ENCODE results near the gene PAPSS1. TPM values are rescaled to one million over a fixed set of nuclear protein-coding genes. Genes with fewer than 3 reads are reported as not detected.

Gene PAPSS1
- total and polyA plus RNA-seq, 10 of the 15 experiments (the other 5 are each of a cell fraction or from before 2014, with no cell fraction given) = 22.6 to 73.0 (median 30.6) TPM

DNA sequence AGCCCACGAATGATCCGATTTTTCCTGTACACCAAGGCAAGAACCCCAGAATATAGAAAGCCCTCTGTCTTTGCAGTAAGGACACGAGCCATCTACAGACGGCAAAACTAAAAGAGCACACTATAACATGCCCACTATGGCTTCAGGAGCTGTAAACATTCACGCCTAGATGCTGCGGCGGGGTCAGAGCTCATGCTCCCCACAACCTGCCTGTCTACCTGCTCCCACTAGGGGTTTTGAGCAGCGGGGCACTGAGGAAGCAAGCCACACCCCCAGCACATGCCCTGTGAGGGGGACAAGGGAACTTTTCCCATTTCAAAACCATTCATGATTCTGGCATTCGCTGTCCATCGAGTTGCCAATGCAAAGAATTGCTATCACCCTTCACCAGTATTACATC lies 144.8 kb downstream of the PAPSS1 start (continued):
- TF ChIP-seq ETV6 (conservative IDR thresholded peaks at IDR 0.05 in 1 of 2, IDR thresholded peaks at IDR 0.05 in 1 of 2; ENCODE audit: borderline replicate concordance in 1 of 2, low read depth in 1 of 2) = no peak
- TF ChIP-seq, protein P1, sequence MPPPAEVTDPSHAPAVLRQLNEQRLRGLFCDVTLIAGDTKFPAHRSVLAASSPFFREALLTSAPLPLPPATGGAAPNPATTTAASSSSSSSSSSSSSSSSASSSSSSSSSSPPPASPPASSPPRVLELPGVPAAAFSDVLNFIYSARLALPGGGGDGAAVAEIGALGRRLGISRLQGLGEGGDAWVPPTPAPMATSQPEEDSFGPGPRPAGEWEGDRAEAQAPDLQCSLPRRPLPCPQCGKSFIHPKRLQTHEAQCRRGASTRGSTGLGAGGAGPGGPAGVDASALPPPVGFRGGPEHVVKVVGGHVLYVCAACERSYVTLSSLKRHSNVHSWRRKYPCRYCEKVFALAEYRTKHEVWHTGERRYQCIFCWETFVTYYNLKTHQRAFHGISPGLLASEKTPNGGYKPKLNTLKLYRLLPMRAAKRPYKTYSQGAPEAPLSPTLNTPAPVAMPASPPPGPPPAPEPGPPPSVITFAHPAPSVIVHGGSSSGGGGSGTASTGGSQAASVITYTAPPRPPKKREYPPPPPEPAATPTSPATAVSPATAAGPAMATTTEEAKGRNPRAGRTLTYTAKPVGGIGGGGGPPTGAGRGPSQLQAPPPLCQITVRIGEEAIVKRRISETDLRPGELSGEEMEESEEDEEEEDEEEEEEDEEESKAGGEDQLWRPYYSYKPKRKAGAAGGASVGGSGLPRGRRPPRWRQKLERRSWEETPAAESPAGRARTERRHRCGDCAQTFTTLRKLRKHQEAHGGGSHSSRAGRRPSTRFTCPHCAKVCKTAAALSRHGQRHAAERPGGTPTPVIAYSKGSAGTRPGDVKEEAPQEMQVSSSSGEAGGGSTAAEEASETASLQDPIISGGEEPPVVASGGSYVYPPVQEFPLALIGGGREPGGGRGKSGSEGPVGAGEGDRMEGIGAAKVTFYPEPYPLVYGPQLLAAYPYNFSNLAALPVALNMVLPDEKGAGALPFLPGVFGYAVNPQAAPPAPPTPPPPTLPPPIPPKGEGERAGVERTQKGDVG (CRISPR knock-in tag; IDR thresholded peaks at IDR 0.05) = no peak
- no peak for TF ChIP-seq RCOR1 (conservative IDR thresholded peaks at IDR 0.05; ENCODE audit: low read depth, low read length)
- no peak for TF ChIP-seq ZNF274 (IDR thresholded peaks at IDR 0.05; ENCODE audit: insufficient read depth, insufficient read length)
- TF ChIP-seq, protein P2, sequence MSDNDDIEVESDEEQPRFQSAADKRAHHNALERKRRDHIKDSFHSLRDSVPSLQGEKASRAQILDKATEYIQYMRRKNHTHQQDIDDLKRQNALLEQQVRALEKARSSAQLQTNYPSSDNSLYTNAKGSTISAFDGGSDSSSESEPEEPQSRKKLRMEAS (IDR thresholded peaks at IDR 0.05; ENCODE audit: low read depth, low read length) = no peak
- no peak for TF ChIP-seq HDAC6 (IDR thresholded peaks at IDR 0.05; ENCODE audit: unreplicated experiment)
- TF ChIP-seq, protein P3, sequence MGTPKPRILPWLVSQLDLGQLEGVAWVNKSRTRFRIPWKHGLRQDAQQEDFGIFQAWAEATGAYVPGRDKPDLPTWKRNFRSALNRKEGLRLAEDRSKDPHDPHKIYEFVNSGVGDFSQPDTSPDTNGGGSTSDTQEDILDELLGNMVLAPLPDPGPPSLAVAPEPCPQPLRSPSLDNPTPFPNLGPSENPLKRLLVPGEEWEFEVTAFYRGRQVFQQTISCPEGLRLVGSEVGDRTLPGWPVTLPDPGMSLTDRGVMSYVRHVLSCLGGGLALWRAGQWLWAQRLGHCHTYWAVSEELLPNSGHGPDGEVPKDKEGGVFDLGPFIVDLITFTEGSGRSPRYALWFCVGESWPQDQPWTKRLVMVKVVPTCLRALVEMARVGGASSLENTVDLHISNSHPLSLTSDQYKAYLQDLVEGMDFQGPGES (IDR thresholded peaks at IDR 0.05) = no peak

DNA sequence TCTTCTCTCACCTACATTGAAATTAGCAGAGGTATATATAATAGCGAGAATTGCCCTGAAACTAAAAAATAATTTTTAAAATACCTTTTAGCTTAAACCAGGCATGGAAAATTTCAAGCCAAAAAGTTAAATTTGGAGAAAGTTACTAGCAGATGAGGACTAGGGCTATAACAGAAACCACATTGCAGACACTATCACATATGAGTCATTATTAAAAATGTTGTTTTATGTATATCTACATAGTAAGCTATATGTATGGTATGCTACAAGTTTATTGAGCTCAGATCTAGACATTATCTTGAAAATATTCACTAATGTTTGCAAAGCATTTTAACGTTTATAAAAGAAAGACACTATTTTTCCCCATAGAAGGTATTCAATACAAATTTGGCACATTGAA lies 147.8 kb downstream of the PAPSS1 start:
- Histone ChIP-seq H3K9ac (ENCODE audit: control insufficient read depth, insufficient read depth, low read length) (no peak overlapping the region), H2AFZ (ENCODE audit: control insufficient read depth, low read depth, low read length) (no peak overlapping the region), H3K79me2 (ENCODE audit: control insufficient read depth, insufficient read depth, low read length) (no peaks in the 10 kb centered on the region), H3K9me3 (replicated peaks; ENCODE audit: control insufficient read depth, insufficient read depth, low read length) (no peaks in the 10 kb centered on the region), H3K4me3 (no peak overlapping the region), H3K27ac (ENCODE audit: control insufficient read depth, insufficient read depth) (no peak overlapping the region), H4K20me1 (ENCODE audit: control insufficient read depth, insufficient read depth) (peaks cover 3% of the 10 kb centered on the region; the same call in 1 of the 2 replicates), H3K4me2 (ENCODE audit: control insufficient read depth, insufficient read depth) (no peak overlapping the region), H3K4me1 (ENCODE audit: control insufficient read depth, insufficient read depth, low read length) (no peaks in the 10 kb centered on the region), H3K27me3 (replicated peaks in 1 of 2; ENCODE audit: control insufficient read depth in 2 of 2, insufficient read depth in 2 of 2, low read length in 1 of 2) (no peaks in the 10 kb centered on the region), H3K36me3 (ENCODE audit: control insufficient read depth in 2 of 2, insufficient read depth in 2 of 2, low read length in 1 of 2) (no peaks in the 10 kb centered on the region)
- ChIA-PET CTCF (no interaction called here), SMC1A (ENCODE audit: uncharacterized antibody, unreplicated experiment) (no interaction called here), POLR2A (no interaction called here), RAD21 (ENCODE audit: unreplicated experiment) (no interaction called here)
- intact Hi-C loops (cut with micrococcal nuclease; ENCODE audit: unreplicated experiment) (no loop called here), in situ Hi-C loops (cut with MboI) (no loop called here)
- BruUV-seq (replicated peaks) = no TSS peak
- FAIRE-seq (no peak), DNase-seq (ENCODE audit: low read depth, low spot score) (no peak), ATAC-seq (no peak)
- WGBS (ENCODE audit: insufficient coverage, insufficient replicate concordance, low lambda C conversion rate, missing lambda C conversion rate) = 0% methylated on average over 2 of the region's 2 CpGs
- TF ChIP-seq, protein P4, sequence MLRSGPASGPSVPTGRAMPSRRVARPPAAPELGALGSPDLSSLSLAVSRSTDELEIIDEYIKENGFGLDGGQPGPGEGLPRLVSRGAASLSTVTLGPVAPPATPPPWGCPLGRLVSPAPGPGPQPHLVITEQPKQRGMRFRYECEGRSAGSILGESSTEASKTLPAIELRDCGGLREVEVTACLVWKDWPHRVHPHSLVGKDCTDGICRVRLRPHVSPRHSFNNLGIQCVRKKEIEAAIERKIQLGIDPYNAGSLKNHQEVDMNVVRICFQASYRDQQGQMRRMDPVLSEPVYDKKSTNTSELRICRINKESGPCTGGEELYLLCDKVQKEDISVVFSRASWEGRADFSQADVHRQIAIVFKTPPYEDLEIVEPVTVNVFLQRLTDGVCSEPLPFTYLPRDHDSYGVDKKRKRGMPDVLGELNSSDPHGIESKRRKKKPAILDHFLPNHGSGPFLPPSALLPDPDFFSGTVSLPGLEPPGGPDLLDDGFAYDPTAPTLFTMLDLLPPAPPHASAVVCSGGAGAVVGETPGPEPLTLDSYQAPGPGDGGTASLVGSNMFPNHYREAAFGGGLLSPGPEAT (IDR thresholded peaks at IDR 0.05; ENCODE audit: low read depth) = no peak
- TF ChIP-seq RB1 (IDR thresholded peaks at IDR 0.05; ENCODE audit: borderline replicate concordance) (no peak), FOS (IDR thresholded peaks at IDR 0.05; ENCODE audit: borderline replicate concordance, extremely low read depth, insufficient read length) (no peak), ETV6 (conservative IDR thresholded peaks at IDR 0.05 in 1 of 2, IDR thresholded peaks at IDR 0.05 in 1 of 2; ENCODE audit: borderline replicate concordance in 1 of 2, low read depth in 1 of 2) (no peak), RCOR1 (conservative IDR thresholded peaks at IDR 0.05; ENCODE audit: low read depth, low read length) (no peak)
- TF ChIP-seq, protein P5, sequence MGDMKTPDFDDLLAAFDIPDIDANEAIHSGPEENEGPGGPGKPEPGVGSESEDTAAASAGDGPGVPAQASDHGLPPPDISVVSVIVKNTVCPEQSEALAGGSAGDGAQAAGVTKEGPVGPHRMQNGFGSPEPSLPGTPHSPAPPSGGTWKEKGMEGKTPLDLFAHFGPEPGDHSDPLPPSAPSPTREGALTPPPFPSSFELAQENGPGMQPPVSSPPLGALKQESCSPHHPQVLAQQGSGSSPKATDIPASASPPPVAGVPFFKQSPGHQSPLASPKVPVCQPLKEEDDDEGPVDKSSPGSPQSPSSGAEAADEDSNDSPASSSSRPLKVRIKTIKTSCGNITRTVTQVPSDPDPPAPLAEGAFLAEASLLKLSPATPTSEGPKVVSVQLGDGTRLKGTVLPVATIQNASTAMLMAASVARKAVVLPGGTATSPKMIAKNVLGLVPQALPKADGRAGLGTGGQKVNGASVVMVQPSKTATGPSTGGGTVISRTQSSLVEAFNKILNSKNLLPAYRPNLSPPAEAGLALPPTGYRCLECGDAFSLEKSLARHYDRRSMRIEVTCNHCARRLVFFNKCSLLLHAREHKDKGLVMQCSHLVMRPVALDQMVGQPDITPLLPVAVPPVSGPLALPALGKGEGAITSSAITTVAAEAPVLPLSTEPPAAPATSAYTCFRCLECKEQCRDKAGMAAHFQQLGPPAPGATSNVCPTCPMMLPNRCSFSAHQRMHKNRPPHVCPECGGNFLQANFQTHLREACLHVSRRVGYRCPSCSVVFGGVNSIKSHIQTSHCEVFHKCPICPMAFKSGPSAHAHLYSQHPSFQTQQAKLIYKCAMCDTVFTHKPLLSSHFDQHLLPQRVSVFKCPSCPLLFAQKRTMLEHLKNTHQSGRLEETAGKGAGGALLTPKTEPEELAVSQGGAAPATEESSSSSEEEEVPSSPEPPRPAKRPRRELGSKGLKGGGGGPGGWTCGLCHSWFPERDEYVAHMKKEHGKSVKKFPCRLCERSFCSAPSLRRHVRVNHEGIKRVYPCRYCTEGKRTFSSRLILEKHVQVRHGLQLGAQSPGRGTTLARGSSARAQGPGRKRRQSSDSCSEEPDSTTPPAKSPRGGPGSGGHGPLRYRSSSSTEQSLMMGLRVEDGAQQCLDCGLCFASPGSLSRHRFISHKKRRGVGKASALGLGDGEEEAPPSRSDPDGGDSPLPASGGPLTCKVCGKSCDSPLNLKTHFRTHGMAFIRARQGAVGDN (IDR thresholded peaks at IDR 0.05) = no peak
